Stimulated activated naive CD8-positive, alpha-beta T cell treated with anti-CD3 and anti-CD28 coated beads, Interleukin-15, amount 100 ng/mL, for 72 hours (primary cell): ENCODE measurements around the gene ABCA5.
"Not testable (repeated sequence)": the region's sequence is repeated elsewhere in the genome, so short reads cannot be mapped to it uniquely, and the experiment has no call there.

ENCODE experiments used
- ATAC-seq: fragments of 150-1000 bp; cut with Tn5 transposase; 2 replicates; pipeline ENCODE4 v1.10.0; 2021; ENCODE audit warnings: mild to moderate bottlenecking, moderate library complexity
- DNase-seq, 2 donors: peaks; one replicate each; pipeline ENCODE4 v3.0.0; 2021 to 2022
- H3K27ac Mint-ChIP-seq, 2 donors: one replicate each; pipeline ENCODE4 v1.8.0; 2022; ENCODE audit warnings: mild to moderate bottlenecking in 2 of 2, mixed read lengths in 2 of 2, moderate library complexity in 2 of 2
- H3K27me3 Mint-ChIP-seq: one replicate; pipeline ENCODE4 v1.8.0; 2022; ENCODE audit warnings: mixed read lengths
- H3K4me1 Mint-ChIP-seq: one replicate; pipeline ENCODE4 v1.8.0; 2022; ENCODE audit warnings: mild to moderate bottlenecking, mixed read lengths
- H3K4me3 Mint-ChIP-seq, 2 donors: one replicate each; pipeline ENCODE4 v1.8.0; 2022; ENCODE audit warnings: mild to moderate bottlenecking in 2 of 2, mixed read lengths in 2 of 2, moderate library complexity in 1 of 2
- H3K9me3 Mint-ChIP-seq, 2 donors: one replicate each; pipeline ENCODE4 v1.8.0; 2022; ENCODE audit warnings: mixed read lengths in 2 of 2

ABCA5 gene

DNA sequence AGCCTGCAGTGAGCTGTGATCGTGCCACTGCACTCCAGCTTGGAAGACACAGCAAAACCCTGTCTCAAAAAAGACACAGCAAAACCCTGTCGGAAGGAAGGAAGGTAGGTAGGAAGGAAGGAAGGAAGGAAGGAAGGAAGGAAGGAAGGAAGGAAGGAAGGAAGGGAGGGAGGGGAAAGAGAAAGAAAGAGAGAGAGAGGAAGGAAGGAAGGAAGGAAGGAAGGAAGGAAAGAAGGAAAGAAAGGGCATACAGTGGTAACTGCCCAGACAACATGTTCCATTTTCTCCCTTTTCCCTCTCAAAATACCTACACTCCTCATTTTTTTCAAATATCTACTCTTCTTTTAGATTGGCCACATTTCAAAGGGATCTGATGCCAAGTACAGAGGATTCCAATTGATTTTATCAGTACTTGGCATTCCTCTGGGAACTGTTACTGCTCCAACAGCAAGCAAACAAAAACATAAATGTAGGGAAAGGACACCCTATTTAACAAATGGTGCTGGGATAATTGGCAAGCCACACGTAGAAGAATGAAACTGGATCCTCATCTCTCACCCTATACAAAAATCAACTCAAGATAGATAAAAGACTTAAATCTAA, 28.7 kb downstream of the ABCA5 start:
- DNase-seq, ATAC-seq, H3K27me3 Mint-ChIP-seq, H3K4me1 Mint-ChIP-seq, H3K9me3 Mint-ChIP-seq, H3K4me3 Mint-ChIP-seq: not testable (repeated sequence)
- peak overlapping the region in 1 of 2 donors; percentile 84 for H3K27ac Mint-ChIP-seq

DNA sequence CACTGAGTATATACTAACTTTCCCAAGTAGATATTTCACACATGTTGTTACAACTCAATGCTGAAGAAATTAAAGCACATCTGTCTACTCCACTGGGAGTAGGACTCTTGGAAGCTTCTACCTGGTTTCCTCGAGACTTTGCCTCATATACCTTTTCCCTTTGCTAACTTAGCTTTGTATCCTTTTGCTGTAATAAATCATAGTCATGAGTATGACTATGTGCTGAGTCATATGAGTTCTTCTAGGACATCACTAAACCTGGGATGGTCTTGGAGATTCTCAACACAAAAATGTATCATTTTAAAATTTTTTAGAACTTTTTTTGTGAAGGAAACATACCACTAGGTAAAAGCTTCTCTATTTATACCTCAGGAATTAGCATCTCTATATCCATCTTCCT, 39.8 kb downstream of the ABCA5 start:
- Mint-ChIP-seq H3K4me1 (no peaks in the 10 kb centered on the region), H3K4me3 (no peak overlapping the region), H3K9me3 (no peaks in the 10 kb centered on the region), H3K27me3 (no peaks in the 10 kb centered on the region), H3K27ac (no peak overlapping the region)
- ATAC-seq, result no peak
- DNase-seq, result no peak

- DNase-seq (no peak), ATAC-seq (no peak)
- no peaks in the 10 kb centered on the region for H3K4me1 Mint-ChIP-seq
- H3K27ac Mint-ChIP-seq, result no peak overlapping the region
- no peaks in the 10 kb centered on the region for H3K9me3 Mint-ChIP-seq
- no peaks in the 10 kb centered on the region for H3K27me3 Mint-ChIP-seq
- H3K4me3 Mint-ChIP-seq, result no peak overlapping the region
These were observed 40.7 kb downstream of the ABCA5 start for GRCh38 chr17:69286257-69286656.

DNA sequence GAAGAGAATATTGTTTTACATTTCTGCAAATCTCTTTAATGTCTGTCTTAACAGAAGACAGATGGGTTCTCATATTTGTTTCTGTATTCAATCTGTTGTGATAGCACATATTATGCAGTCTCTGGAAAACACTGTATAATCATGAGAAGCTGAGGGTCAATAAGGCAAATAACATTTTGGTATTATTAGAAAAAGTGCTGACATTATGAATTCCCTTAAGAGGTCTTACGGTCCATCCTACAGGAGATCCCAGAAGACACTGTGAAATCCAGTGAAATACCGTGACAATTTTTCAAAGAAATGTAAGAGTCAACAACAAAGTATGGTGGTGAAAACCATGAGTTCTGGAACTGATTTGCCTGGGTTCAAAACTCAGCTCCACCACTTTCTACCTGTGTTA, 42.3 kb downstream of the ABCA5 start:
- no peak for DNase-seq

GRCh38 chr17:69282002-69282401, 44.9 kb downstream of the ABCA5 start:
- Mint-ChIP-seq H3K9me3 (no peaks in the 10 kb centered on the region), H3K27me3 (no peaks in the 10 kb centered on the region), H3K4me1 (no peaks in the 10 kb centered on the region), H3K27ac (no peak overlapping the region), H3K4me3 (no peak overlapping the region)
- DNase-seq (no peak), ATAC-seq (no peak)

More for the DNA sequence above, 42.3 kb downstream of the ABCA5 start:
- Mint-ChIP-seq H3K9me3 (no peaks in the 10 kb centered on the region), H3K27me3 (no peaks in the 10 kb centered on the region), H3K4me1 (no peaks in the 10 kb centered on the region), H3K4me3 (no peak overlapping the region), H3K27ac (no peak overlapping the region)
- ATAC-seq, result no peak

- H3K9me3 Mint-ChIP-seq, H3K4me1 Mint-ChIP-seq, DNase-seq, H3K27me3 Mint-ChIP-seq, H3K27ac Mint-ChIP-seq, ATAC-seq, H3K4me3 Mint-ChIP-seq: not testable (repeated sequence)
These were observed 50.7 kb downstream of the ABCA5 start for GRCh38 chr17:69276279-69276678.

DNA sequence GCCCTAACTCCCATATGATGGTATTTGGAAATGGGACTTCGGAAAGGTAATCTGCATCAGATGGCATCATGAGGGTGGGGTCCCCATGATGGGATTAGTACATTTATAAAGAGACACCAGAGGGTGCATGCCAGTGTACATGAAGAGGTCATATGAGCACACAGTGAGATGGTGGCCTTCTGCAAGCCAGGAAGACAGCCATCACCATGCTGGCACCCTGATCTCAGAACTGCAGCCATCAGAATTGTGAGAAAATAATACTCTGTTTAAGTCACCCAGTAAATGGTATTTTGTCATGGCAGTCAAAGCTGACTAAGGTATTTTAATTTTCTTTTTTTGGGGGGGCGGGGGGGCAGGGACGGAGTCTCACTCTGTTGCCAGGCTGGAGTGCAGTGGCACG, 51.2 kb downstream of the ABCA5 start:
- no peak for ATAC-seq
- no peak overlapping the region for H3K27ac Mint-ChIP-seq
- DNase-seq, result no peak
- H3K9me3 Mint-ChIP-seq, result no peaks in the 10 kb centered on the region
- no peaks in the 10 kb centered on the region for H3K27me3 Mint-ChIP-seq
- no peaks in the 10 kb centered on the region for H3K4me1 Mint-ChIP-seq
- no peak overlapping the region for H3K4me3 Mint-ChIP-seq

DNA sequence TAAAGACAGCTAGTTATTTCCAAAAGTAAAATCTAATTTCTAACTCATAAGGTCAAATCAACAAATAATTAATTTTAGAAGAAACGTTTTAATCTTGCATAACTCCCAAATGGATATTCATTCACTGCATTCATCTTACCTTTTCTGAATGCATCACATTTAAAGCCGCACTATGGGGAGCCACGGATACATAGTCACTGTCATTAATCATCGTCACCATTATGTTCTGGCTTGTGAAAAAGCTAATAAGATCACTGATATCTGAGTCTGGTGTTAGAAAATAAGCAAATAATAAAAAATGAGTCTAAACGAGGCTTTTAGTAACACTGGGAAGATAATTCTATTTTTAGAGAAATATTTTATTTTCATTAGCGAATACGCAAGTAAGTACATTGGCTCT, 55.9 kb downstream of the ABCA5 start:
- Mint-ChIP-seq H3K9me3 (no peaks in the 10 kb centered on the region), H3K4me1 (no peaks in the 10 kb centered on the region), H3K27ac (no peak overlapping the region), H3K4me3 (no peak overlapping the region), H3K27me3 (no peaks in the 10 kb centered on the region)
- DNase-seq (no peak), ATAC-seq (no peak)

DNA sequence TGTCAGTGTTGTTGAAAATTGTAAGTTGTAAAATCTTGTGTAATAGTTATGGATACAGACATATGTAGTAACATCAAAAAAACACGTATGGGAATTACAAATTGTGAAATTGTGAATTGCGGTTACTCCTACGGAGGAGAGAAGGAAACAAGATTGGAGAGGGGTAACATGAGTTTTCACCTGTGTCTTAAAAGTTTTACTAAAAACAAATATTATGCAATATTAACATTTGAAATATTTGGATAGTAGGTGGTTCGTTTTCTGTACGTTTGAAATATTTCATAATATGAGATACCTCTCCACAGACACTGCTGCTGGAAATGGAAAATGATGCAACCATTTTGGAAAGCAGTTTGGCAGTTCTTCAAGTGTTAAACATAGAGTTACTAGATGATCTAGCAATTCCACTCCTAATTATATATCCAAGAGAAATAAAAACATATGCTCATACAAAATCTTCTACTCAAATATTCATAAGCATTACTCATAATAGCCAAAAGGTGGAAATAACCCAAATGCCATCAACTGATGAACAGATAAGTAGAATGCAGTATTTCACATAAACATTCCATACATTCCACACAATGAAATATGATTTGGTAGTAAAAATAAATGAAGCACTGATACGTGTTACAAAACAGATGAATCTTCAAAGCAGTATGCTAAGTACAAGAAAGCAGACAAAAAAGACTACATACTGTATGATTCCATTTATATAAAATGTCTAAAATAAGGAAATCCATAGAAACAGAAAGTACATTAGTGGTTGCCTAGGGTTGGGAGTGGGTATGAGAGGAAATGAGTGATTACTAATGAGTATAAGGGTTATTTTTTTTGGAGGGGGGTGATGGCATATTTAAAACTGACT, 57.6 kb downstream of the ABCA5 start:
- no peaks in the 10 kb centered on the region for H3K4me1 Mint-ChIP-seq
- H3K9me3 Mint-ChIP-seq, result no peaks in the 10 kb centered on the region
- no peak for ATAC-seq
- H3K27me3 Mint-ChIP-seq, result no peaks in the 10 kb centered on the region
- no peak overlapping the region for H3K27ac Mint-ChIP-seq
- no peak for DNase-seq
- no peak overlapping the region for H3K4me3 Mint-ChIP-seq

- H3K4me3 Mint-ChIP-seq, result no peak overlapping the region
- H3K27me3 Mint-ChIP-seq, result no peaks in the 10 kb centered on the region
- ATAC-seq (no peak), DNase-seq (no peak)
- H3K9me3 Mint-ChIP-seq, result no peaks in the 10 kb centered on the region
- H3K4me1 Mint-ChIP-seq, result no peaks in the 10 kb centered on the region
- no peak overlapping the region for H3K27ac Mint-ChIP-seq
These were observed 58.4 kb downstream of the ABCA5 start for GRCh38 chr17:69268543-69269014.

GRCh38 chr17:69267219-69267618, 59.7 kb downstream of the ABCA5 start:
- H3K27me3 Mint-ChIP-seq, result no peaks in the 10 kb centered on the region

DNA sequence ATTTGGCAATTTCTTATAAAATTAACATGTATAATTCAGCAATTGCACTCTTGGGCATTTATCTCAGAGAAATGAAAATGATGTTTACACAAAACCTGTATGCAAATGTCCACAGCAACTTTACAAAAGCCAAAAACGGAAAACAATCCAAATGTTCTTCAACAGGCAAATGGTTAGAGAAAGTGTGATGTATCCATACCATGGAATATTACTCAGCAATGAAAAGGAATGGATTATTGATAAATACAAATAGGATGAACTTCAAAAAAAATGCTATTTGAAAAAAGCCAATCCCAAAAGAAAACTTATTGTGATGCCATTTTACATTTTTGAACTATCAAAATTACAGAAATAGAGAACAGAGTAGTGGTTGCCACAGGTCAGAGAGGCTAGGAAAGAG, 61.1 kb downstream of the ABCA5 start:
- H3K9me3 Mint-ChIP-seq, result no peaks in the 10 kb centered on the region
- no peaks in the 10 kb centered on the region for H3K4me1 Mint-ChIP-seq
- no peak overlapping the region for H3K27ac Mint-ChIP-seq
- ATAC-seq (no peak), DNase-seq (no peak)
- H3K27me3 Mint-ChIP-seq, result no peaks in the 10 kb centered on the region
- no peak overlapping the region for H3K4me3 Mint-ChIP-seq

More at GRCh38 chr17:69267219-69267618, 59.7 kb downstream of the ABCA5 start:
- ATAC-seq (no peak), DNase-seq (no peak)
- no peaks in the 10 kb centered on the region for H3K9me3 Mint-ChIP-seq
- H3K4me3 Mint-ChIP-seq, result no peak overlapping the region
- peak overlapping the region in 1 of 2 donors; percentile 7 for H3K27ac Mint-ChIP-seq
- H3K4me1 Mint-ChIP-seq, result no peaks in the 10 kb centered on the region

DNA sequence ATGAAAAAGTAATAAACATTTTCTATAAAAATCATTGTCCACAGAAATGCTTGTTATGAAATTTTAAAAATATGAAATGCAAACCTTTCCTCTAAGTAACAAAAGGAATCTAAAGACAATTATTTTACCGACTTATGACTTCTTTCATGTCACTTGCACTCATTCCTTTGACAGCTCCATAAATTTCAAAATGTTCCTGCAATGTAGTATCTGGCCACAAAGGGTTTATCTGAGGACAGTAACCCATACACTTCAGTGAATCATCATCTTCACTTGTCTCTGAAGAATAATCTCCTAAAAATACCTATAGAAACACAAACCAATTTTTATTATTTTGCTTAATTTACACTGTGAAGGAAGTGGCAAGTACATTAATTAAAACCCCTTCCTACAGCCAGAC, 72.7 kb downstream of the ABCA5 start:
- no peaks in the 10 kb centered on the region for H3K9me3 Mint-ChIP-seq
- H3K27ac Mint-ChIP-seq, result no peak overlapping the region
- no peaks in the 10 kb centered on the region for H3K27me3 Mint-ChIP-seq
- no peaks in the 10 kb centered on the region for H3K4me1 Mint-ChIP-seq
- ATAC-seq (no peak), DNase-seq (no peak)
- H3K4me3 Mint-ChIP-seq, result no peak overlapping the region

DNA sequence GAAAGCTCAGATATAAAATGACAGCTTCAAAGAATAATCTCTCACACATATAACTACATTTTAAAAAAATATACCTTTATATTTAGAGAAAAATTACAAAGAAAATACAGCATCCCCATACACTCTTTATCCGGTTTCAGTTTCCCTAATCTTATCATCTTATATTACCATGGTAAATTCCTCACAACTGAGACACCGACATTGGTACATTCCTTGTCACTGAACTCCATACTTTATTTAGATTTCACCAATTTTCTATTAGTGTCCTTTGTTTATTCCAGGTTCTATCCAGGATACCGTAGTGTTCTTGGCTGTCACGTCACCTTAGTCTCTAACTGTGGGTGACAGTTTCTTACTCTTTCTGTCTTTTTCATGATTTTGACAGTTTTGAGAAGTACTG, 76.3 kb downstream of the ABCA5 start:
- ATAC-seq (no peak), DNase-seq (no peak)
- no peaks in the 10 kb centered on the region for H3K4me1 Mint-ChIP-seq
- no peaks in the 10 kb centered on the region for H3K9me3 Mint-ChIP-seq
- H3K4me3 Mint-ChIP-seq, result no peak overlapping the region
- no peak overlapping the region for H3K27ac Mint-ChIP-seq
- H3K27me3 Mint-ChIP-seq, result no peaks in the 10 kb centered on the region

DNA sequence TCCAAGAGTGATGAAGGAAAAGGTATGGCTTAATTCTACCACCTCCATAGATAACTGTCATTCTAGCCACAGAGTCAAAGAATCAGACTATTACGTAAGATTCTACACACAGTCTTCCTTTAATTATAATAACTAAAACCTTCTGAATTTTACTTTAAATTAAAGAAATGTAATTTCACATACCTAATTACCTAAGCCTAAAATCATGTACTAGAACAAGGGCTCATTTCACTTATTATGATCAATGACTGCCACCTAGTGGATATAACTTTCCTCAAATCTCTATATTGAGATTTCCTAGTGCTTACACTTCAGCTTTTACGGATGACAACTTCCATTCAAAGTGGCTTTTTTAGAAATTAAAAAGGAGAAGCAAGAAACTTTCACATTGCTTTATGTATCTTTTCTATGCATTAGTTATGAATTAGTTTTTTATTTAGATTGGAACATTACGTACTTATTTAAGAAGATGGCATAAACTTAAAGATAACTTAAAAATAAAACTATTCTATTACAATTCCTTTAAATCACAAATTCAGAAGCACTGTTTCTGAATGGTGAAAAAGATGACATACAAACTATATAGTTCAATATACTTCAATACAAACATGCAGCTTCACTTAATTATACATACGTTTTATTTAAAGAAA, 80.1 kb downstream of the ABCA5 start:
- H3K4me1 Mint-ChIP-seq, result no peaks in the 10 kb centered on the region
- H3K4me3 Mint-ChIP-seq, result no peak overlapping the region
- H3K9me3 Mint-ChIP-seq, result no peaks in the 10 kb centered on the region
- DNase-seq, result no peak
- H3K27me3 Mint-ChIP-seq, result no peaks in the 10 kb centered on the region
- H3K27ac Mint-ChIP-seq, result no peak overlapping the region
- no peak for ATAC-seq

DNA sequence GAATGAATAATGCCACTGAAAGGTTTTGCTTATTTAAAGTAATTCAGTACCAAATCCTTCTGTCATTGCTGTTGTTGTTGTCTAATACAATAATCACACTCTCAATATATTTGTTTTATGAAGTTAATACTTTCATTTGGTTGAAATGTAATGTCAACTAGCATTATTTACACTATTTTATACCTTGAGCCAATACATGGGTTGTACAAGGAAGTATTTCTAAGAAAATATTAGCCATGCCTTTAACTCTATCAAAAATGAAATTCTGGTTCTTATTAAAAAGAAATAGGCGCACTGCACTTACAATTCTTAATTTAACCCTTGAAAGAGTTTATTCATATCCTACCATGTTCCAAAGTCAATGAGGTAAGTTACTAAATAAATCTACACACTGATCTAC, 80.7 kb downstream of the ABCA5 start:
- H3K4me3 Mint-ChIP-seq, result no peak overlapping the region
- no peaks in the 10 kb centered on the region for H3K4me1 Mint-ChIP-seq
- no peaks in the 10 kb centered on the region for H3K9me3 Mint-ChIP-seq
- no peak overlapping the region for H3K27ac Mint-ChIP-seq
- DNase-seq (no peak), ATAC-seq (no peak)
- H3K27me3 Mint-ChIP-seq, result no peaks in the 10 kb centered on the region
